Activated naive CD4-positive, alpha-beta T cell treated with anti-CD3 and anti-CD28 coated beads, Interleukin-2, amount 10 ng/mL, durations not matched to agents 7 days and 5 days (primary cell): ENCODE results near the gene KRIT1.
"Not testable (repeated sequence)": the region's sequence is repeated elsewhere in the genome, so short reads cannot be mapped to it uniquely, and the experiment has no call there.

Experiments
- CTCF ChIA-PET: fragments of 350-600 bp; sonication (Branson Sonifier 250); formaldehyde crosslinking; loops from one replicate; lab custom pipeline; 2021; ENCODE audit warnings: antibody characterized with exemption; lab: Charles Lee
- DNase-seq: peaks from one replicate; pipeline ENCODE4 v3.0.0-alpha.2; 2020
- H3K27ac Mint-ChIP-seq: one replicate; pipeline ENCODE4 v1.8.0; 2021; ENCODE audit warnings: mild to moderate bottlenecking, moderate library complexity, mixed read lengths
- H3K27me3 Mint-ChIP-seq: one replicate; pipeline ENCODE4 v1.8.0; 2021; ENCODE audit warnings: mild to moderate bottlenecking, mixed read lengths
- H3K36me3 Mint-ChIP-seq: one replicate; pipeline ENCODE4 v1.8.0; 2021; ENCODE audit warnings: mixed read lengths
- H3K4me1 Mint-ChIP-seq: one replicate; pipeline ENCODE4 v1.8.0; 2021; ENCODE audit warnings: mixed read lengths
- H3K4me3 Mint-ChIP-seq: one replicate; pipeline ENCODE4 v1.8.0; 2021; ENCODE audit warnings: mild to moderate bottlenecking, moderate library complexity, mixed read lengths
- H3K9me3 Mint-ChIP-seq: one replicate; pipeline ENCODE4 v1.8.0; 2021; ENCODE audit warnings: mixed read lengths

KRIT1 gene

DNA sequence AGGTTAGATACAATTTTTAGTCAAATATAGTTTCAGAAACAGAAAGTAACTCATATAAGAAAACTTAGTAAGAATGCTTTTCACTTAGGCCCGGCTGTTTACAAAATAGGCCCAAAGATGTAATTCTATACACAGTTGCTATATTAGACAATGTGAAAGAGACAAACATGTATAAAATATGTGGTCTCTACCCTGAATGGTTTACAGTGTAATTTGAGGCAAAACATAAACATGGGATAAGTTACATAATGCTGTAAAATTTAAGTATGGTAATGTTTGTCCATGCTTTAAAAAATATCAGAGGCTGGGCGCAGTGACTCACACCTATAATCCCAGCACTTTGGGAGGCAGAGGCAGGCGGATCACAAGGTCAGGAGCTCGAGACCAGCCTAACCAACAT, 18.7 kb downstream of the KRIT1 start:
- H3K9me3 Mint-ChIP-seq = no peaks in the 10 kb centered on the region
- H3K4me3 Mint-ChIP-seq = no peak overlapping the region
- DNase-seq = no peak
- no peaks in the 10 kb centered on the region for H3K4me1 Mint-ChIP-seq
- no peak overlapping the region for H3K27ac Mint-ChIP-seq
- CTCF ChIA-PET = no interaction called here
- H3K36me3 Mint-ChIP-seq = peaks cover 48% of the 10 kb centered on the region
- H3K27me3 Mint-ChIP-seq = no peaks in the 10 kb centered on the region

DNA sequence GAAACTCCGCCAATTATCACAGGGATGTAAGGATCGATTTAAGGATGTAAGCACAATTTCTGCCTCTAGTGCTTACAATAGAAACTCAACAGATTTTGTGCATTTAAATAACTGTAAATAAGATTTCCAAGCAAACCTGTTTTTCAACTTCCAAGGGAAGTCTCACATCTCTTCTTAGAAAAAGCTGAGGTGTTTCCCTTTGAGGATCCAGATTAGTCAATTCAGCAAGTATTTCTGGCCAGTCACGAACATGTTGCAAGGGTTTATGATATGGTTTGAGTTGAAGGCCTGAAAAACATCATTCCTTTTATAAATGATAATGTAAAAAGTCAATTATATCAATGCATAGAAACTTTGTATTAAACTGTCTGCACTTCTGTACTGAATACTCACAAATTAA, 23.9 kb downstream of the KRIT1 start:
- CTCF ChIA-PET = no interaction called here
- Mint-ChIP-seq H3K9me3 (no peaks in the 10 kb centered on the region), H3K4me3 (no peak overlapping the region), H3K27ac (no peak overlapping the region), H3K27me3 (no peaks in the 10 kb centered on the region), H3K36me3 (peaks cover 51% of the 10 kb centered on the region), H3K4me1 (no peaks in the 10 kb centered on the region)
- DNase-seq = no peak

DNA sequence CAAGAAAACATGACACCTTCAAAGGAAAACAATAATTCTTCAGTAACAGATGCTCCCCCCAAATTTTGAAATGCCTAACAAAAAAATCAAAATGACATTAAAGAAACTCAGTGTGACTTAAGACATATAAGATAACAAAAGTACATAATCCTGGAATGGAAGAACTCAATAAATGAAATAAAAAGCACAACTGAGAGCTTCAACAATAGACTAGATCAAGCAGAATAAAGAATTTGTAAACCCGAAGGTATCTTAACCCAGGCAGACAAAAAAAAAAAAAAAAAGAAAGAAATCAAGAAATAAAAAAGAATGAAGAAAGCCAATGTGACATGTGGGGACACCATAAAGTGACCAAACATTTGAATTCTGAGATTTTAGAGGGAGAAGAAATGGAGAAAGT, 39.0 kb downstream of the KRIT1 start:
- Mint-ChIP-seq H3K27ac (no peak overlapping the region), H3K4me1 (peaks cover 17% of the 10 kb centered on the region), H3K9me3 (peaks cover 19% of the 10 kb centered on the region), H3K4me3 (no peak overlapping the region), H3K36me3 (peaks cover 67% of the 10 kb centered on the region), H3K27me3 (no peaks in the 10 kb centered on the region)
- CTCF ChIA-PET = interaction anchor here (0.6 kb wide), 1 partner anchor 220 kb away, joined by 3 read pairs; no protein-coding TSS in a partner anchor
- DNase-seq = no peak

DNA sequence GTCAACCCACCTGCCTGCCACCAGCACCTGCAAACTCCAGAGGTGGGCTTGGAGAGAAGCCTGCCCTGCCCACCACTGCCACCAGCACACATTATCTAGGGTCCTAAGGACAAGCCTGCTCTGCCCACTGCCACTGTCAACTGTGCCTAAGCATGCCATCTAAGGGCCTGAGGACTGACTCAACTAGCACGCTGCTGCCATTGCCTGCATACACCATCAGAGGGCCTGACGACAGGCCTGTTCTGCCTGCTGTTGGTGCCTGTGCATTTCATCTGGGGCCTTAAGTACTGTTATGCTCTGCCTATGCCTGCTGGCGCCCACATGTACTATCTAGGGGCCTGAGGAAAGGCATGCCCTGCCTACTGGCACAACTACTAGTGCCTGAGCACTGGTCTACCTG, 39.7 kb downstream of the KRIT1 start:
- DNase-seq = no peak
- Mint-ChIP-seq H3K4me3 (no peak overlapping the region), H3K9me3 (peaks cover 19% of the 10 kb centered on the region), H3K36me3 (peaks cover 65% of the 10 kb centered on the region), H3K27me3 (no peaks in the 10 kb centered on the region), H3K27ac (no peak overlapping the region), H3K4me1 (peaks cover 17% of the 10 kb centered on the region)
- CTCF ChIA-PET = interaction anchor here (0.6 kb wide), 1 partner anchor 219 kb away, joined by 3 read pairs; no protein-coding TSS in a partner anchor

DNA sequence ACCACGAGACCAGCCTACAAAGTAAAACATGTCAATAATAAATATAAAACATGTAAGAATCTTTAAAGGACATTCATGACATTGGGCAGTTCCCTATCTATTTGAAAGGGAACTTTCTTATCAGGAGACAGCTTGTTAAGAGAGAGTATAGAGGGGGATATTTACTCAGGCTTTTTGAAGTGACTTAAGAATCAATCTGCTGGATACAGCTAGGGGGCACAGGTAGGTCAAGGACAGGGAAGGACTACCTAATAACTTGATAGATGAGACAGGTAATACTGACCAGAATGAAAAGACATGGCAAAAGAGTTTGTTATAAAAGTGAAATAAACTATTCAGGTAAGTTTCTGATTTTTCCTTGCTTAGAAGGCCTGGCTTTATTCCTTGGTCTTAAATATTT, 44.9 kb downstream of the KRIT1 start:
- H3K27me3 Mint-ChIP-seq = no peaks in the 10 kb centered on the region
- DNase-seq = no peak
- H3K27ac Mint-ChIP-seq = no peak overlapping the region
- CTCF ChIA-PET = interaction anchor here (1.3 kb wide), 1 partner anchor 114 kb away, joined by 3 read pairs; no protein-coding TSS in a partner anchor
- peaks cover 6% of the 10 kb centered on the region for H3K4me1 Mint-ChIP-seq
- H3K9me3 Mint-ChIP-seq = no peaks in the 10 kb centered on the region
- peaks cover 40% of the 10 kb centered on the region for H3K36me3 Mint-ChIP-seq
- H3K4me3 Mint-ChIP-seq = no peak overlapping the region

DNA sequence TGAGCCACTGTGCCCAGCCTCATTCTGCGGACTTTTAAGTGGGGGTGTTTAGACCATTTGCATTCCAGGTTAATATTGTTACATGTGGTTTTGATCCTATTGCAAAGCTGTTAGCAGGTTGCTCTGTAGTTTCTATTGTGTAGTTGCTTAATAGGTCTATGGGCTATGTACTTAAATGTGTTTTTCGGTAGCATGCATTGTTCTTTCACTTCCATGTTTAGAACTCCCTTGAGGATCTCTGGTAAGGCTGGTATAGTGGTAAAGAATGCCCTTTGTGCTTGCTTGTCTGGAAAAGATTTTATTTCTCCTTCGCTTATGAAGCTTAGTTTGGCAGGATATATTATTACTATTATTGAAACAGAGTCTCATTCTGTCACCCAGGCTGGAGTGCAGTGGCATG, 53.4 kb downstream of the KRIT1 start:
- Mint-ChIP-seq H3K27me3 (no peaks in the 10 kb centered on the region), H3K36me3 (peaks cover 31% of the 10 kb centered on the region), H3K4me3 (no peak overlapping the region), H3K9me3 (peaks cover 31% of the 10 kb centered on the region), H3K4me1 (no peaks in the 10 kb centered on the region), H3K27ac (no peak overlapping the region)
- DNase-seq = no peak
- CTCF ChIA-PET = no interaction called here

DNA sequence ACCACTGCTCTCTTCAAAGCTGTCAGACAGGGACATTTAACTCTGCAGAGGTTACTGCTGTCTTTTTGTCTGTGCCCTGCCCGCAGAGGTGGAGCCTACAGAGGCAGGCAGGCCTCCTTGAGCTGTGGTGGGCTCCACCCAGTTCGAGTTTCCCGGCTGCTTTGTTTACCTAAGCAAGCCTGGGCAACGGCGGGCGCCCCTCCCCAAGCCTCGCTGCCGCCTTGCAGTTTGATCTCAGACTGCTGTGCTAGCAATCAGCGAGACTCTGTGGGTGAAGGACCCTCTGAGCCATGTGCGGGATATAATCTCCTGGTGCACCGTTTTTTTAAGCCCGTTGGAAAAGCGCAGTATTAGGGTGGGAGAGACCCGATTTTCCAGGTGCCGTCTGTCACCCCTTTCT, 56.5 kb downstream of the KRIT1 start:
- peaks cover 32% of the 10 kb centered on the region for H3K9me3 Mint-ChIP-seq
- H3K4me1 Mint-ChIP-seq, H3K27ac Mint-ChIP-seq, H3K27me3 Mint-ChIP-seq, CTCF ChIA-PET, DNase-seq, H3K4me3 Mint-ChIP-seq: not testable (repeated sequence)
- H3K36me3 Mint-ChIP-seq = peaks cover 21% of the 10 kb centered on the region

DNA sequence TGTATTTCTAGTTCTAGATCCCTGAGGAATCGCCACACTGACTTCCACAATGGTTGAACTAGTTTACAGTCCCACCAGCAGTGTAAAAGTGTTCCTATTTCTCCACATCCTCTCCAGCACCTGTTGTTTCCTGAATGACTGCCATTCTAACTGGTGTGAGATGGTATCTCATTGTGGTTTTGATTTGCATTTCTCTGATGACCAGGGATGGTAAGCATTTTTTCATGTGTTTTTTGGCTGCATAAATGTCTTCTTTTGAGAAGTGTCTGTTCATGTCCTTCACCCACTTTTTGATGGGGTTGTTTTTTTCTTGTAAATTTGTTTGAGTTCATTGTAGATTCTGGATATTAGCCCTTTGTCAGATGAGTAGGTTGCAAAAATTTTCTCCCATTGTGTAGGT, 61.4 kb downstream of the KRIT1 start:
- peaks cover 13% of the 10 kb centered on the region for H3K27me3 Mint-ChIP-seq
- H3K4me1 Mint-ChIP-seq, DNase-seq, H3K36me3 Mint-ChIP-seq, H3K27ac Mint-ChIP-seq, H3K9me3 Mint-ChIP-seq, H3K4me3 Mint-ChIP-seq, CTCF ChIA-PET: not testable (repeated sequence)

DNA sequence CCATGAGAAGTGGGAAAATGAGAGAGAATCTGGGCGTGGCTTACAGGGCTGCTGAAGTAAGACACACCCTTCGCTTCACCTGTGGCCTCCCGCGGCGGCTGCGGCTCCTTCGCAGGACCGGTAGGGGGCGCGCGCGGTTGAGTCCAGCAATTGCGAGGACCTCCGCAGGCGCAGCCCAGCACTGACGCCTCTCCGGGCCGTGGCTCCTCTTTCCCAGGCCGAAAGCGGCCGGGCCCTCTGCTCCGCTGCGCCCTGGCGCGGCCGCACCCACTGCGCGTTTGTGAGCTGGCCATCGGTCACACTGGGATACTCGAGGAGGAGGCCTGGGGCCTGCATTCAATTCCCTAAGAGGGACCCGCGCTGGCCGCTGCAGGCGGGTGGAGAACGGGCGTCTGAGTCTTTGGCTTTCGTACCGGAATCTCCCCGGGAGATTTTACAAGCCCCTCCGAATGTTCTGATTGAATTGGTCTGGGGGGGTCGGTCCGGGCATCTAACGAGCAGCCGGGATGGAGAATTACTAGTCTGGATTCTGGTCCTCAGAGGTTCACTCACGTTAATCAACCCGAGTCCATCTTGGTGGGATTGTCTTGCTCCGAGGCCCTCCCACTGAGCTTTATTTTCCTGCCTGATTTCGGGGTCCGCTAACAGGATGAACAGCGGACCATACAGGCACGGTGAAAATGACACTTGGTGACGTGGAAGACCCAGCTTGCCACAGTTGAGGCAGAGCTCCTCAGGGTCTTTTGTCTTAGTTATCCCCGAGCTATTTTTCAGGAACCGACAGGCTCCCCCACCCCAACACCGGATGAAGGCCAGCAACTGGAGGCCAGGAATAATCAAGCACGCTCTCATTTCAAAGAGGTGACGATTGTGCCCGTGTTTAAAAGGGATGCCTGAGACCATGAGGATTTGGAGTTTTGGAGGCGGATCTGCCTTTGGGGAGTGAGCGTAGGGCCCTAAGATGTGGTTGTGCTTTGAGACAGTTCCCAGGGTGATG, 66.5 kb downstream of the KRIT1 start, which contains the start of gene LRRD1:
LRRD1 (minus strand) TSS at position 215 of the 997 bp plus-strand sequence. CDS start 13,940 bp downstream, outside the sequence.
- peaks cover 8% of the 10 kb centered on the region for H3K4me1 Mint-ChIP-seq
- DNase-seq = peak; percentile 91
- CTCF ChIA-PET = interaction anchor here (1.0 to 1.2 kb wide), 2 partner anchors 19 to 268 kb away, joined by 3 read pairs; partner anchors contain the start of gene GATAD1
- no peak within 1 kb of the TSS for H3K27ac Mint-ChIP-seq
- no peaks in the 10 kb centered on the region for H3K36me3 Mint-ChIP-seq
- H3K4me3 Mint-ChIP-seq = peak within 1 kb of the TSS; percentile 66
- peaks cover 30% of the 10 kb centered on the region for H3K27me3 Mint-ChIP-seq
- peaks cover 2% of the 10 kb centered on the region for H3K9me3 Mint-ChIP-seq

DNA sequence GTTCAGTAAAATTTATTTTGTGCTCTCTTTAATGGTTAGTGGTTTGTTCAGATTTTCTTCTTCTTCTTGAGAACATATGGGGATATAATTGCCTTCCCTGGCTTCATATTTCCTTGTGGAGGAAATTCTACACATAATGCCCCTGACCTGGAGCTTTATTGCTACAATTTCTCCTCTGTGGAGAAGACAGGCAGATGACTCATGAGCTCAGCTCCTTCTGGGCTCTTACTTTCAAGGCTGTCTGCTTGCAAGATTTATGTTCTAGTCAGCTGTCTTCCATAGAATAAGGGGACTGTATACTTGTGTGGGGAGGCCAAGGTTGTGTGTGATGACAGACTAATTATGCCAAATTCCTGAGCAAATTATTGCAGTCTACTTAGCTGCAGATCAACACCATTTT, 68.4 kb downstream of the KRIT1 start:
- no peak overlapping the region for H3K27ac Mint-ChIP-seq
- peaks cover 28% of the 10 kb centered on the region for H3K27me3 Mint-ChIP-seq
- peaks cover 2% of the 10 kb centered on the region for H3K9me3 Mint-ChIP-seq
- no peak for DNase-seq
- peaks cover 8% of the 10 kb centered on the region for H3K4me1 Mint-ChIP-seq
- no peak overlapping the region for H3K4me3 Mint-ChIP-seq
- H3K36me3 Mint-ChIP-seq = no peaks in the 10 kb centered on the region
- CTCF ChIA-PET = interaction anchor here (0.9 to 1.3 kb wide), 4 partner anchors 37 to 297 kb away, joined by 3 to 5 read pairs (median 3); partner anchors contain the start of gene MTERF1

DNA sequence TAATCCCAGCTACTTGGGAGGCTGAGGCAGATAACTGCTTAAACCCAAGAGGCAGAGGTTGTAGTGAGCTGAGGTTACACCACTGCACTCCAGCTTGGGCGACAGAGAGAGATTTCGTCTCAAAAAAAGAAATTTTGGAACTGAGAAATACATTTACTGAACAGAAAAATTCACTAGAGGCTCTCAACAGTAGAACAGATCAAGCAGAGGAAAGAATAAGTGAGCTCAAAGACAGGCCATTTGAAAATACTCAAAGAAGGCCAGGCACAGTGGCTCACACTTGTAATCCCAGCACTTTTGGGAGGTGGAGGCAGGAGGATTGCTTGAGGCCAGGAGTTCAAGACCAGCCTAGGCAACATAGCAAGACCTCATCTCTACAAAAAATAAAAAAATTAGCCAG, 76.2 kb downstream of the KRIT1 start:
- CTCF ChIA-PET, H3K36me3 Mint-ChIP-seq, H3K27ac Mint-ChIP-seq, DNase-seq, H3K4me1 Mint-ChIP-seq, H3K4me3 Mint-ChIP-seq, H3K9me3 Mint-ChIP-seq: not testable (repeated sequence)
- H3K27me3 Mint-ChIP-seq = peaks cover 17% of the 10 kb centered on the region

DNA sequence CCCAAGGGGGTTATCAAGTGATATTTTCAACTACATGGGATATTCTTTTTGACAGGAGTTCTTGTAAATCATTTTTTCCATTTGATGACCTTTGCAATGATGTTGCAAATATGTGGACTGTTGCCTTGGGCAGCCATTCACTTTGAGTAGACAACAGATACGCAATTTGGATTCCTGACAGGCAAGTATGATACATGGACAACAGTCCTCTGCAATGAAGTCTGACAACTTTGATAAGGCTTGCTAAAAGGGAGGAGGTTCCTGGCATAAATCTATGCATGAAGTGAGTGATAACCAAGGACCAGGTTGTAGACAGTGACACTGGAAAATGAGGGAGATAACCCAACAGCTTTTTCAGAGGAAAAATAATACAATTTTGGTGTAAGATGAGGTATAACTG, 84.4 kb downstream of the KRIT1 start:
- H3K4me1 Mint-ChIP-seq = peaks cover 2% of the 10 kb centered on the region
- no peak overlapping the region for H3K4me3 Mint-ChIP-seq
- no peak for DNase-seq
- peaks cover 11% of the 10 kb centered on the region for H3K27me3 Mint-ChIP-seq
- H3K36me3 Mint-ChIP-seq = no peaks in the 10 kb centered on the region
- H3K27ac Mint-ChIP-seq = no peak overlapping the region
- CTCF ChIA-PET = no interaction called here
- H3K9me3 Mint-ChIP-seq = no peaks in the 10 kb centered on the region

DNA sequence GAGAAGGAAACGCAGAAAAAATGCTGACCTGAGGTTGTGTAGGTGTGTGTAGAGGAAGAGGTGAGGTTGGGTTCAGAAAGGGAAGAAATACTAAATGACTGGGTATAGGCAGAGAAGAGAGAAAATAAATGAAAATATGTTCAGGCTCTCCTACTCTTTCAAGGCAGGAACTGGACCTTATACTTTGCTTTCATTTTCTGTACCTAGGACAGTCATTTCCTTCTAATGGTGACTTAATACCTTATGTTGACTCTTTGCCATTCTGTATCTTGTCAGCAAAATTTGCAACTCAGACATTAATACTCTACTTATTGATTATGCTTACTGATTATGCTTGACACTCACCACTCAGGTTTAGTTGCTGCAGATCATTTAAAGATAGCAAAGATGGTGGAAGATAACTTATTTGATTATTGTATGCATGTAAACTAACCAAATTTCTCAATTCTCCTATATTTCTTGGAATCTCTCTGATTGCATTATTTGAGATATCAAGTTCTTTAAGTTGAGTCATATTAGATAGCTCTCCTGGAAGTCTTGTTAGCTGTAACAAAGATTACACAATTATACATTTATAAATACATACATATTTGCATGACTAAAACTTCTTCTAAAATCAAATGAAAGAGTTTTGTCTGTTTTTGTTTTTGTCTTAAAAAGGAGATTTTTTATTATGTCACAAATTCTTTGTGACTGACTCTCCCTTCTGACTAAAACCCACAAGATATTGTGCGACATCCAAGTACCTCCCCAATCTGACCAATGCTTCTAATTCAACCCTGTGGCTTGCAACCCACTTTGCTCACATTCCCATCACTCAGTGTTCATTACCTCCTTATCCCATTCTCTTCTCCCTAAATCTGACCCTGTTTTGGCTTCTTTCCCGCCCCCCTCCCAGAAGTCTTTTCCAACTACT, 86.8 kb downstream of the KRIT1 start:
- no peaks in the 10 kb centered on the region for H3K9me3 Mint-ChIP-seq
- no peak overlapping the region for H3K4me3 Mint-ChIP-seq
- no peak overlapping the region for H3K27ac Mint-ChIP-seq
- CTCF ChIA-PET = no interaction called here
- peaks cover 2% of the 10 kb centered on the region for H3K4me1 Mint-ChIP-seq
- H3K27me3 Mint-ChIP-seq = peaks cover 14% of the 10 kb centered on the region
- DNase-seq = no peak
- H3K36me3 Mint-ChIP-seq = no peaks in the 10 kb centered on the region

DNA sequence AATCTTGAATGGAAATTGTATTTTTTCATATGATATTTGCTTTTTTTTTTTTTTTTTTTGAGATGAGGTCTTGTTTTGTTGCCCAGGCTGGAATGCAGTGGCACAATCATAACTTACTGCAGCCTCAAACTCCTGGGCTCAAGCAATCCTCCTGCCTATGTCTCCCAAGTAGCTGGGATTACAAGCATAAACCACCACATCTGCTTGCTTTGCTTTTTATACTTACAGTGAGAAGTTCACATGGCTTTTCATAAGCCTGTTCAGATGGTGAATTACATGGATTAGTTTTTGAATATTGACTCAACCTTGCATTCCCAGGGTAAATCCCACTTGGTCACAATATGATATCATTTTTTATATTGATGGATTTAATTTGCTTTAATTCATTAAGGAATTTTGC, 88.7 kb downstream of the KRIT1 start:
- Mint-ChIP-seq H3K4me3 (no peak overlapping the region), H3K36me3 (no peaks in the 10 kb centered on the region), H3K4me1 (peaks cover 2% of the 10 kb centered on the region), H3K27me3 (peaks cover 14% of the 10 kb centered on the region), H3K27ac (no peak overlapping the region), H3K9me3 (no peaks in the 10 kb centered on the region)
- CTCF ChIA-PET = no interaction called here
- no peak for DNase-seq
